C1 segment of cervical spinal cord (tissue), 14 donors: Measurements from ENCODE around the gene SUMO2.
"Not testable (repeated sequence)": the region's sequence is repeated elsewhere in the genome, so short reads cannot be mapped to it uniquely, and the experiment has no call there.

ENCODE experiments used
- DNase-seq, 14 donors: peaks; one replicate each; lab custom pipeline; 2025; lab: John Stamatoyannopoulos, UW

SUMO2 gene

GRCh38 chr17:75144816-75145512 lies 37.8 kb downstream of the SUMO2 start:
- DNase-seq, result no peak

DNA sequence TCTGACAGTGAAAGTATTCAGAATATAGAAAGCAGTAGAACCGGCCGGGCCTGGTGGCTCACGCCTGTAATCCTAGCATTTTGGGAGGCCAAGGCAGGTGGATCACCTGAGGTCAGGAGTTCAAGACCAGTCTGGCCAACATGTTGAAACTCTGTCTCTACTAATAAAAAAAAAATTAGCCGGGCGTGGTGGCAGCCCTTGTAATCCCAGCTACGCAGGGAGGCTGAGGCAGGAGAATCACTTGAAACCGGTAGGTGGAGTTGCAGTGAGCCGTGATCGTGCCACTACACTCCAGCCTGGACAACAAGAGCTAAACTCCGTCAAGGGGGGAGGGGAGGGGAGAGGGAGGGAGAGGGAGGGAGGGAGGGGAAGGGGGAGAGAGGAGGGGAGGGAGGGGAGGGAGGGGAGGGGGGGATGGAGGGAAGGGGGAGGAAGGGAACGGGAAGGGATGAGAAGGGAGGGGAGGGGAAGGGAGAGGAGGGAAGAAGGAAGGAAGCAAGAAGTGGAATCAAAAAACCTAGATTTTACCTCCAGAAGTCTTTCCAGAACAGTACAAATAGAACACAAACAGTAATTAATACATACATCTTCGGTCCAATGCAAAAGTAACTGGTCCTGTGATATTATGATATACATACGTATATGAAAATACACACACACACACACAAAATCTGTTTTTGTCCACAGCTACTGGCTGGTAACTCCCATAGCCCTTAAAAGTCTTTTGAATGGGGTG lies 40.4 kb downstream of the SUMO2 start:
- no peak for DNase-seq

DNA sequence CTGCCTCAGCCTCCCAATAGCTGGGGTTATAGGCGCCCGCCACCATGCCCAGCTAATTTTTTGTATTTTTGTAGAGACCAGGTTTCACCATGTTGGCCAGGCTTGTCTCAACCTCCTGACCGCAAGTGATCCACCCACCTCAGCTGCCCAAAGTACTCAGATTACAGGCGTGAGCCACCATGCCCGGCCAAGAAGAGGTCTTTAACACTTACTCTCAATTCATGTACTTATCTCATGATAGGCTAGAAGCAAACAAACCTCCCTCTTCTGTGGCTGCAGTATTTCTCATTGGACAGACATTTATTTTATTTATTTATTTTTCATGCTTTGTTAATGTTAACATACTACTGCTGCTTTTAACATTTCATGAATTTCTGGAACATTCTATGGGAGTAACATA lies 44.2 kb downstream of the SUMO2 start:
- no peak for DNase-seq

DNA sequence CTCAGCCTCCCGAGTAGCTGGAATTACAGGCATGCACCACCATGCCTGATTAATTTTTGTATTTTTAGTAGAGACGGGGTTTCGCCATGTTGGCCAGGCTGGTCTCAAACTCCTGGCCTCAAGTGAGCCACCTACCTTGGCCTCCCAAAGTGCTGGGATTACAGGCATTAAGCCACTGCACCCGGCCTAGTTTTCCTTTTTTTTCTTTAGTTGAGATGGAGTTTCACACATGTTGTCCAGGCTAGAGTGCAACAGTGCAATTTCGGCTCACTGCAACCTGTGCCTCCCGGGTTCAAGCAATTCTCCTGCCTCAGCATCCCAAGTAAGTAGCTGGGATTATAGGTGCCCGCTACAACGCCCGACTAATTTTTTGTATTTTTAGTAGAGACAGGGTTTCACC lies 45.0 kb downstream of the SUMO2 start:
- not testable (repeated sequence) for DNase-seq

DNA sequence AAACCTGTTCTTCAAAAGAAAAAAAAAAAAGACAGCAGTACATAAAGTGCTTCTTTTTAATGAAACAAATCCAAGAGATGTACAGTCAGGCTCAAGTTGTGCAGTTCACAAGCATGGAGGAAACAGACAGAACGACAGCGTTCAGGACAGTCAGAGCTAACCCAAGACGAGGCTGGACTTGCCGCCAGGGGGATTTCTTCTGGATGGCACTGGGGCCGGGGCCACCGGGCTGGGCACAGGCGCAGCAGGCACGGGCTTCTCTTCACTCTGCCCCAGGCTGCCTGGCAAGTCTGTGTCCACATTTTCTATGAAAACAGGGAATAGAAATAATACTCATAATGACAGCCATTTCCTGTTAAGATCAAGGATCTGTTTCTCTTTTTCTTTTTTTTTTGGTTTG lies 46.8 kb downstream of the SUMO2 start:
- no peak for DNase-seq

- DNase-seq, result no peak
Observed at GRCh38 chr17:75135452-75135851, 47.3 kb downstream of the SUMO2 start.

DNA sequence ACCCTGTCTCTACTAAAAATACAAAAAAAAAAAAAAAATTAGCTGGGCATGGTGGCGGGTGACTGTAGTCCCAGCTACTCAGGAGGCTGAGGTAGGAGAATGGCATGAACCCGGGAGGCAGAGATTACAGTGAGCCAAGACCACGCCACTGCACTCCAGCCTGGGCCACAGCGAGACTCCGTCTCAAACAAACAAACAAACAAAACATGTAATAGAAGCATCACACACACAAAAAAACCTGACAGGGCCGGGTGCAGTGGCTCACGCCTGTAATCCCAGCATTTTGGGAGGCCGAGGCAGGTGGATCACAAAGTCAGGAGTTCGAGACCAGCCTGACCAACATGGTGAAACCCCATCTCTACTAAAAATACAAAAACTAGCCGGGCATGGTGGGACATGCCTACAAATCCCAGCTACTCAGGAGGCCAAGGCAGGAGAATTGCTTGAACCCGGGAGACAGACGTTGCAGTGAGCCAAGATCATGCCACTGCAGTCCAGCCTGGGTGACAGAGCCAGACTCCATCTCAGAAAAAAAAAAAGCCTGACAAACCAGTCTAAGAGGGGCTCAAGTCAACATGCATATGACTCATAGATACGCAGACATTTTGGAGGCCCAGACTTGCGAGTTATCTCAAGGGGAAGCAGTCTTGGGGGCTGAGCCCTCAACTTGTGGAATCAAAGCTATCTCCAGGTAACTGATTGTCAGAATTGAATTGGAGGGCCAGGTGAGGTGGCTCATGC lies 49.0 kb downstream of the SUMO2 start:
- DNase-seq, result not testable (repeated sequence)

DNA sequence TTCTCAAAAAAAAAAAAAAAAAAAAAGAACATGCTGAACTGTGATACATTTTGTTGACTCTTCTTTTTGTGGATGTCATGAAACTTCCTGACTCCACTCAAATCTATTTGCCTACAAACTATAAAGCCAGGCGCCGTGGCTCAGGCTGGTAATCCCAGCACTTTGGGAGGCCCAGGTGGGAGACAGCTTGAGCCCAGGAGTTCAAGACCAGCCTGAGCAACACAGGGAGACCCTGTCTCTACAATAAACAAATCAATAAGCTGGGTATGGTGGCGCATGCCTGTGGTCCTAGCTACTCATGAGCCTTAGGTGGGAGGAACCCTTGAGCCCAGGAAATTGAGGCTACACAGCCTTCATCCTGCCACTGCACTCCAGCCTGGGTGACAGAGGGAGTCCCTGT lies 49.8 kb downstream of the SUMO2 start:
- DNase-seq, result no peak

GRCh38 chr17:75132018-75133000 lies 50.5 kb downstream of the SUMO2 start:
- DNase-seq, result not testable (repeated sequence)

- peak in 13 of 14 donors; percentile 19 to 88 (median 52) for DNase-seq
Observed at GRCh38 chr17:75131278-75132017, 51.3 kb downstream of the SUMO2 start, which contains the start of gene NT5C. NT5C (minus strand) TSS chr17:75131742; CDS start chr17:75131707, 35 bp downstream.

DNA sequence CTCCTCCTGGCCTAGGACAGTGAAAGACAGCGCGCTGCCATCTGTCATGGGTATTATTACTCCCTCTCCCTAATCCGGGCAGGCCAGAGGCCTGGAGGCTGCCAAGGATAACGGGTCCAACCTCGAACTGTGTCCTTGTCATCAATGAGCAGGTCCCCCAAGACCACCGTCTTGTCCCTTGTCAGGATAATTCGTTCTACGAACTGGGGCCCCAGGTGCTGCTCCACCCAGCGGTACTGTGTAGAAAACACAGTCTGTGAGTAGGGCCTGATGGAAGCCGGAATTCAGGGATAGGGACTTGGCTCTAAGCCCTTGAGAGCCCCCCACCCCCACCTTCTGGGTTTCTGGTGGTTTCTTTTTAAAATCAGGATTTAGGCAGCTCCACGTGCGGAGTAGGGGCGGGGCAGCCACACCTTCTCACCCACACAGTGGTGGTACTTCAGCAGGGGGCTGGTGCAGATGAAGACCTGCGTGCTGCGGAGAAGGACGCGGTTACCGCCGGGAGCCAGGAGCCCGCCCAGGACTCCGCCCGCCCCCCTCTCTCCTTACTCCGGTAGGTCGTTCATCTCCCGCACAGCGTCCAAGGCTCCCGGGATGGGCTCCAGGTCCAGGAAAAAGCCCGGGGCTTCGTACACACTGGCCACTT lies 52.0 kb downstream of the SUMO2 start:
- peak in 4 of 14 donors; percentile 28 to 87 (median 44) for DNase-seq

- DNase-seq, result no peak
Observed at GRCh38 chr17:75130059-75130631, 52.6 kb downstream of the SUMO2 start.

- DNase-seq, result no peak
Observed at GRCh38 chr17:75129576-75129975, 53.2 kb downstream of the SUMO2 start.

DNA sequence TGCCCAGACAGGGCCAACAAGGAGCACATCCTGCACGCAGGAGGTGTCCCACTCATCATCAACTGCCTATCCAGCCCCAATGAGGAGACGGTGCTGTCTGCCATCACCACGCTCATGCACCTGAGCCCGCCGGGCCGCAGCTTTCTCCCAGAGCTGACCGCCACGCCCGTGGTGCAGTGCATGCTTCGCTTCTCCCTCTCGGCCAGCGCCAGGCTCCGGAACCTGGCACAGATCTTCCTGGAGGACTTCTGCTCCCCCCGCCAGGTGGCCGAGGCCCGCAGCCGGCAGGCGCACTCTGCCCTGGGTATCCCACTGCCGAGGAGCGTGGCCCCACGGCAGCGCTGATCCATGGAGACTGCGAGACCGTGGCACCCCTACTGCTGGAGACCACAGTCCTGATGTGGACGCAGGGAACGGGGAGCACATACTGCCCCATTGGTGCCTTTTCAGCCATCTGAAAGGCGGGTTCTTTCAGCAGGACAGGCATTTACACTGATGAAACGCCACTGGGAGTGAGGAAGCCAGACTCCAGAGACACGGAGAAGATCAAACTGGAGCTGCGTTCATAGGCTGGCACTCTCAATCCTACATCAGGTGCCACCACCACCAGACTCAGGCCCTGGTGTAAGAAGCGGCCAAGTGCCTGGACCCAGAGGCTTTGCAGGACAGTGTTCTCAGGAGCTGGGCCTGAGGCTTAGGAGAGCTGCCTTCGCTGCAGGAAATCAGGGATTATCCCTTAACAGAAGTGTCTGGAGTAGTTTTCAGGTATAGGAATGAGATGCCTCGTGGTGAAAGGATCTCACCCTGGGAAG lies 53.9 kb downstream of the SUMO2 start:
- peak in 1 of 14 donors; percentile 76 for DNase-seq

DNA sequence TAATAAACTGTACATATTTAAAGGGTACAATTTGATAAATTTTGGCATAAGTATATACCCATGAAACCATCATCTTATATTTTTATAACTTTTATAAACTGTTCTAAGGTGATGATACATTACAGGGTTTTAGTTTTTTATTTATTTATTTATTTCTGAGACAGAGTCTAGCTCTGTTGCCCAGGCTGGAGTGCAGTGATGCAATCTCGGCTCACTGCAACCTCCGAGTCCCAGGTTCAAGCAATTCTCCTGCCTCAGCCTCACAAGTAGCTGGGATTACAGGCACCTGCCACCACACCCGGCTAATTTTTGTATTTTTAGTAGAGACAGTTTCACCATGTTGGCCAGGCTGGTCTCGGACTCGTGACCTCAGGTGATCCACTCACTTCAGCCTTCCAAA lies 54.8 kb downstream of the SUMO2 start:
- DNase-seq, result not testable (repeated sequence)

DNA sequence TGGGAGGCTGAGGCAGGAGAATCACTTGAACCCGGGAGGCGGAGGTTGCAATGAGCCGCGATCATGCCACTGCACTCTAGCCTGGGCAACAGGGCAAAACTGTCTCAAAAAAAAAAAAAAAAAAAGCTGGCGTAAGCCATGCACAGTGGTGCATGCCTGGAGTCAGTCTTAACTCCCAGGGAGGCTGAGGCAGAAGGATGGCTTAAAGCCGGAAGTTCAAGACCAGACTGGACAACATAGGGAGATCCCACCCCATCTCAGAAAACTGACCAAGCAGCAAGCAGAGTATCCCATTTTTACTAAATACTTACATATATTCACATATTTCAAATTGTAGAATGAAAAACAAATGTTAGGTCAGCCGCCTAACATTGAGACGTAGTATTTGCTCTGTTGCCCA lies 55.8 kb downstream of the SUMO2 start:
- DNase-seq, result no peak

- DNase-seq, result no peak
Observed at GRCh38 chr17:75125984-75126383, 56.8 kb downstream of the SUMO2 start.

GRCh38 chr17:75124819-75125162 lies 58.0 kb downstream of the SUMO2 start:
- no peak for DNase-seq
